ENCODE results near the gene AXIN1. TPM values are rescaled to one million over a fixed set of nuclear protein-coding genes. Genes with fewer than 3 reads are reported as not detected.

Gene AXIN1, protein sequence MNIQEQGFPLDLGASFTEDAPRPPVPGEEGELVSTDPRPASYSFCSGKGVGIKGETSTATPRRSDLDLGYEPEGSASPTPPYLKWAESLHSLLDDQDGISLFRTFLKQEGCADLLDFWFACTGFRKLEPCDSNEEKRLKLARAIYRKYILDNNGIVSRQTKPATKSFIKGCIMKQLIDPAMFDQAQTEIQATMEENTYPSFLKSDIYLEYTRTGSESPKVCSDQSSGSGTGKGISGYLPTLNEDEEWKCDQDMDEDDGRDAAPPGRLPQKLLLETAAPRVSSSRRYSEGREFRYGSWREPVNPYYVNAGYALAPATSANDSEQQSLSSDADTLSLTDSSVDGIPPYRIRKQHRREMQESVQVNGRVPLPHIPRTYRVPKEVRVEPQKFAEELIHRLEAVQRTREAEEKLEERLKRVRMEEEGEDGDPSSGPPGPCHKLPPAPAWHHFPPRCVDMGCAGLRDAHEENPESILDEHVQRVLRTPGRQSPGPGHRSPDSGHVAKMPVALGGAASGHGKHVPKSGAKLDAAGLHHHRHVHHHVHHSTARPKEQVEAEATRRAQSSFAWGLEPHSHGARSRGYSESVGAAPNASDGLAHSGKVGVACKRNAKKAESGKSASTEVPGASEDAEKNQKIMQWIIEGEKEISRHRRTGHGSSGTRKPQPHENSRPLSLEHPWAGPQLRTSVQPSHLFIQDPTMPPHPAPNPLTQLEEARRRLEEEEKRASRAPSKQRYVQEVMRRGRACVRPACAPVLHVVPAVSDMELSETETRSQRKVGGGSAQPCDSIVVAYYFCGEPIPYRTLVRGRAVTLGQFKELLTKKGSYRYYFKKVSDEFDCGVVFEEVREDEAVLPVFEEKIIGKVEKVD
- total RNA-seq (2021; fragmentation: NEBNext Ultra II Directional; extraction: Animal tissue kit (Norgen Biotek cat#: 25700)) (41.9 and 43.2 TPM in 2 replicates), polyA plus RNA-seq (2011; rRNA removed) (12.5 and 26.7 TPM in 2 replicates), polyA minus RNA-seq (2011; rRNA and poly(A)+ RNA removed) (7.3 and 10.3 TPM in 2 replicates)
- 29.7 TPM for polyA plus RNA-seq (2011; cell fraction: cytosol; rRNA removed)
- 30.5 TPM for polyA plus RNA-seq (2011; cell fraction: nucleus; rRNA removed)
- 21.0 to 35.0 TPM (median 34.0 TPM) in 4 replicates for polyA plus RNA-seq (2012, experiment 1 of 2)
- 23.6 TPM for polyA plus RNA-seq (2012, experiment 2 of 2)
- 20.5 TPM for polyA plus RNA-seq (2013, experiment 1 of 2)
- polyA plus RNA-seq (2013, experiment 2 of 2): 21.4 TPM
- polyA minus RNA-seq (2011; cell fraction: cytosol; rRNA and poly(A)+ RNA removed): 28.0 TPM
- polyA minus RNA-seq (2011; cell fraction: nucleus; rRNA and poly(A)+ RNA removed): 12.3 TPM
- long read RNA-seq, experiment 1, partial matches to known transcripts: 16 of 32 reads
- long read RNA-seq, experiment 1, other reads (novel, unspliced or antisense): 16 of 32 reads
- long read RNA-seq, experiment 2, partial matches to known transcripts: 0 of 12 reads
- long read RNA-seq, experiment 2, other reads (novel, unspliced or antisense): 12 of 12 reads

DNA sequence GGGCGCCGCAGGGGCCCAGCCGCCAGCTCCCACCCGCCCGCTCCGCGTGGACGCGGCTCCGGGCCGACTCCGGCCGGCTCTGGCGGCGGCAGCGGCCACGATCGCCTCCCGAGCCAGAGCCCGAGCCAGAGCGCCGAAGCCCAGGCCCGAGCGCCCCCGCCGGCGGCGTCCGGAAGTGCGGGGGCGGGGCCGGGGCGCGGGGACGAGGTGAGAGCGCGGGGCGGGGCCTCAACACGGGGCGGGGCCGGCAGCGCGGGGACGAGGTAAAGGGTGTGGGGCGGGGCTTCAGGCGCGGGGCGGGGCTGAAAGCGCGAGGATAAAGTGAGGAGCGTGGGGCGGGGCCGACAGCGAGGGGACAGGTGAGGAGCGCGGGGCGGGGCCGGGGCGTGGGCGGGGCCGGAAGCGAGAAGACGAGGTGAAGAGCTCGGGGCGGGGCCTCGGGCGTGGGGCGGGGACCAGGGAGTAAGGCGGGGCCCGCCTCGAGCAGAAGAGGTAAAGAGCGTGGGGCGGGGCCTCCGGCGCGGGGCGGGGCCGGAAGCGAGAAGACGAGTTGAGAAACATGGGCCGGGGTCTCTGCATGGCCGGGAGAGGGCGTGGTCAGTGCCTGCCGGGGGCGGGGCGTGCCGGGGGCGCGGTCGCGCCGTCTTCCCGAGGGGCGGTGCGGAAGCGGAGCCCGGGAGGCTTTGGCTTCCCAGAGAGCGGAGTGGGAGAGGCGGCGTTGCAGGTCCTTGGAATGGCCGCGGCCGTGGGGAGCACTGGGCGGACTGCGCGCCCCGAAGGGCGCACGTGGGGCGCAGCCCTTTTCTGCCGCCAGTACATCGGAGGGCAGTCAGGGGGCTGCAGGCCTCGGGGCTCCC lies at the start of gene AXIN1:
Gene AXIN1, minus strand, starts transcription at position 177 of the 857 bp plus-strand sequence. CDS start 5,698 bp downstream, outside the sequence.
- peak within 1 kb of the TSS; percentile 44; the same call in 1 of the 2 replicates for H2BK5ac ChIP-seq (ENCODE audit: low read depth, low read length)
- no peak within 1 kb of the TSS for H4K5ac ChIP-seq (ENCODE audit: insufficient read length, low read depth, low read length)
- no peak within 1 kb of the TSS for H2AFZ ChIP-seq (ENCODE audit: low read length)
- peak within 1 kb of the TSS; percentile 45 to 95 (median 60) for H3K9ac ChIP-seq (replicated peaks in 1 of 4; ENCODE audit: extremely low read depth in 1 of 4, low read depth in 3 of 4, low read length in 3 of 4)
- peak within 1 kb of the TSS; percentile 78 for H3K4ac ChIP-seq (replicated peaks; ENCODE audit: insufficient read length, low read depth, low read length)
- no peaks in the 10 kb centered on the region for H3K9me3 ChIP-seq (ENCODE audit: insufficient read depth in 2 of 2, low read depth in 1 of 2, low read length in 1 of 2)
- H3K79me2 ChIP-seq (ENCODE audit: control insufficient read depth in 1 of 2, insufficient read depth in 2 of 2, low read length in 2 of 2): peaks cover 5 to 38% of the 10 kb centered on the region in 2 experiments; a peak in 3 of 4 replicates
- no peaks in the 10 kb centered on the region for H3K27me3 ChIP-seq (replicated peaks in 1 of 4; ENCODE audit: control insufficient read depth in 3 of 4, extremely low read depth in 1 of 4, insufficient read depth in 3 of 4, low read length in 3 of 4)
- DNase-seq (ENCODE audit: low read depth in 1 of 2, low spot score in 2 of 2) (peak; percentile 94 to 100), FAIRE-seq (no peak)
- no peak within 1 kb of the TSS for H2BK20ac ChIP-seq (ENCODE audit: low read length)
- H3K4me2 ChIP-seq (ENCODE audit: insufficient read depth in 1 of 2, low read depth in 2 of 2, low read length in 2 of 2): peak within 1 kb of the TSS; percentile 88 to 91
- no peak within 1 kb of the TSS for H2BK120ac ChIP-seq (replicated peaks; ENCODE audit: low read depth, low read length)
- no peak within 1 kb of the TSS for H3K27ac ChIP-seq (ENCODE audit: low read depth, low read length)
- H3K4me1 ChIP-seq (replicated peaks in 1 of 4; ENCODE audit: control insufficient read depth in 3 of 4, insufficient read depth in 4 of 4, low read length in 3 of 4): peaks cover 0 to 4% (median 2%) of the 10 kb centered on the region in 4 experiments; a peak in 4 of 7 replicates
- no peak within 1 kb of the TSS for H2AK5ac ChIP-seq (ENCODE audit: low read depth, low read length)
- H3K23me2 ChIP-seq (ENCODE audit: low read depth, low read length): peaks cover 7% of the 10 kb centered on the region; the same call in 1 of the 2 replicates
- peak within 1 kb of the TSS; percentile 63 to 89 (median 74) for H3K4me3 ChIP-seq (ENCODE audit: extremely low read depth in 1 of 4, insufficient read depth in 2 of 4, low read depth in 3 of 4, low read length in 4 of 4)
- H4K91ac ChIP-seq (replicated peaks; ENCODE audit: insufficient read length, low read length): no peak within 1 kb of the TSS
- peak within 1 kb of the TSS; percentile 68 for H4K8ac ChIP-seq (ENCODE audit: extremely low read depth, insufficient read depth, low read length)
- H3K36me3 ChIP-seq (ENCODE audit: control insufficient read depth in 2 of 4, insufficient read depth in 4 of 4, low read length in 3 of 4): 0 out of 8 replicates have a peak, but pooled peaks cover 0 to 3% (median 0%) of the 10 kb centered on the region in 4 experiments
- WGBS, 2 experiments (ENCODE audit: extremely low coverage in 1 of 2, insufficient coverage in 1 of 2, insufficient read length in 1 of 2, insufficient replicate concordance in 2 of 2, low coverage in 1 of 2, low lambda C conversion rate in 2 of 2, missing lambda C conversion rate in 1 of 2): 12% methylated on average over 5 of the region's 113 CpGs; no CpG with 5 or more reads in 1 of the 2 experiments
- peaks cover 18% of the 10 kb centered on the region for H3K79me1 ChIP-seq (ENCODE audit: low read depth, low read length)
- peaks cover 8 to 14% of the 10 kb centered on the region in 2 experiments for H4K20me1 ChIP-seq (replicated peaks in 1 of 2; ENCODE audit: control insufficient read depth in 1 of 2, insufficient read depth in 2 of 2, low read length in 2 of 2)
- no peak within 1 kb of the TSS; the same call in 1 of the 2 replicates for H3K18ac ChIP-seq (ENCODE audit: extremely low read depth, low read length)
- H2BK12ac ChIP-seq (ENCODE audit: low read depth, low read length): peak within 1 kb of the TSS; percentile 39; the same call in 1 of the 2 replicates
- H2BK15ac ChIP-seq (ENCODE audit: low read length): no peak within 1 kb of the TSS
- POLR2A ChIA-PET (ENCODE audit: partially characterized antibody): interaction anchor here (0.9 to 2.7 kb wide), 5 partner anchors 9 to 123 kb away, joined by 3 to 12 read pairs (median 5); partner anchors contain the start of gene LUC7L
- CTCF ChIA-PET (ENCODE audit: partially characterized antibody): interaction anchor here (0.6 to 2.0 kb wide), 6 partner anchors 13 to 247 kb away, joined by 3 to 9 read pairs (median 5); partner anchors contain the start of gene FAM234A
- H3K14ac ChIP-seq (ENCODE audit: insufficient read length): no peak within 1 kb of the TSS
- no peak within 1 kb of the TSS for H3K23ac ChIP-seq (ENCODE audit: insufficient read length)
- no peak within 1 kb of the TSS for H3K56ac ChIP-seq (replicated peaks; ENCODE audit: insufficient read length, low read depth, low read length)
- TF ChIP-seq SIN3A (conservative IDR thresholded peaks at IDR 0.05 in 1 of 2, IDR thresholded peaks at IDR 0.05 in 1 of 2; ENCODE audit: low read depth in 1 of 2, low read length in 2 of 2): 0 out of 4 replicates have a peak, but pooled peaks of 1 of the 2 experiments have one; percentile 30
- TF ChIP-seq KDM4A (IDR thresholded peaks at IDR 0.05; ENCODE audit: low read depth, low read length, severe bottlenecking): peak; percentile 48
- peak; percentile 23; the same call in 1 of the 2 replicates for TF ChIP-seq RBBP5 (IDR thresholded peaks at IDR 0.05; ENCODE audit: borderline replicate concordance, low read depth, low read length)
